ENCODE results near the gene DNAJC30.
"Not testable (repeated sequence)": the region's sequence is repeated elsewhere in the genome, so short reads cannot be mapped to it uniquely, and the experiment has no call there.

The DNAJC30 gene

DNA sequence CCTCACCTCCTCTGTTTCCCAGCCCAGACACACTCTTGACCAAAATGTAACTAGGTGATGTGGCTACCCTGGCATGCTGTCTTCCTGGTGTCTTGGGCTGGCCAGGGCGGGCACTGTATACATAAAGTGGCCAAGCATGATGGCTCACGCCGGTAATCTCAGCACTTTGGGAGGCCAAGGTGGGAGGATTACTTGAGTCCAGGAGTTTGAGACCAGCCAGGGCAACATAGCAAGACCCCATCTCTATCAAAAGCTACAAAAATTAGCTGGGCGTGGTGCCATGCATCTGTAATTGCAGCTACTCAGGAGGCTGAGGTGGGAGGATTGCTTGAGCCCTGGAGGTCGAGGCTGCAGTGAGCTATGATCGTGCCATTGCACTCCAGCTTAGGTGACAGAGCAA lies 30.1 kb upstream of the DNAJC30 start:
- not testable (repeated sequence) for H3K4me3 ChIP-seq (ENCODE audit: control insufficient read depth in 1 of 7, extremely low read depth in 1 of 7, insufficient read depth in 4 of 7, low read depth in 2 of 7, low read length in 6 of 7); H3K36me3 ChIP-seq (ENCODE audit: control insufficient read depth in 4 of 4, insufficient read depth in 4 of 4, low read length in 3 of 4); H3K9me3 ChIP-seq (ENCODE audit: control extremely low read depth in 1 of 5, control insufficient read depth in 4 of 5, insufficient read depth in 2 of 5, low read depth in 1 of 5, low read length in 4 of 5); H3K27ac ChIP-seq (ENCODE audit: insufficient read depth in 1 of 2, low read depth in 1 of 2, low read length in 2 of 2, poor library complexity in 1 of 2, severe bottlenecking in 2 of 2); DNase-seq
- ChIA-PET POLR2A (interaction anchor here (1.1 kb wide), 1 partner anchor 8 kb away, joined by 3 read pairs; no protein-coding TSS in a partner anchor), CTCF (interaction anchor here (0.6 to 3.2 kb wide), 5 partner anchors 9 to 60 kb away, joined by 3 to 12 read pairs (median 6); no protein-coding TSS in a partner anchor)
- Histone ChIP-seq H3K4me1 (ENCODE audit: control extremely low read depth in 1 of 4, control insufficient read depth in 4 of 4, insufficient read depth in 4 of 4, low read length in 3 of 4) (peaks cover 0 to 30% (median 28%) of the 10 kb centered on the region in 4 experiments), H3K27me3 (replicated peaks in 2 of 5; ENCODE audit: control insufficient read depth in 4 of 5, insufficient read depth in 5 of 5, low read length in 4 of 5) (peaks cover 0 to 89% (median 34%) of the 10 kb centered on the region in 5 experiments)
- WGBS (ENCODE audit: insufficient coverage): 92% methylated on average over 5 of the region's 6 CpGs

DNA sequence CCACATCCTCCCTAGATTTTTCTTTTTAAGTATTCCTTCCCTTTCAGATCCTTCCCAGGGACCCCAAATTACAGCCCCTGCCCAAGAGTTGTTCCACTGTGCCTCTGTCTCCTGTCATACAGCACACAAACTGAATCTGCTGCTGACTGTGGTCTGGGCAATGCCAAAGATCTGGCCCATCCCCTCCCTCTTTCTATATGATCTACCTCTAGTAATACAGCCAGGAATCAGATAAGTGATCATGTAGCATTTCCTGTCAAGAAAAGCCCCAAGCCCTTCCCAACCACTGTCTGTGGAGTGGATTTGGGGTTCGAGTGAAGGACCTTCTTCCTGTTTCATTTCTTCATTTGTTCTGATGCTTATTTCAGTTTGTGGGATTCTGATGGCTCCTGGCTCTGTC lies 29.5 kb upstream of the DNAJC30 start:
- no peak for DNase-seq
- H3K27ac ChIP-seq (ENCODE audit: insufficient read depth in 1 of 2, low read depth in 1 of 2, low read length in 2 of 2, poor library complexity in 1 of 2, severe bottlenecking in 2 of 2): no peak overlapping the region
- no peaks in the 10 kb centered on the region for H3K36me3 ChIP-seq (ENCODE audit: control insufficient read depth in 4 of 4, insufficient read depth in 4 of 4, low read length in 3 of 4)
- H3K4me1 ChIP-seq (ENCODE audit: control extremely low read depth in 1 of 4, control insufficient read depth in 4 of 4, insufficient read depth in 4 of 4, low read length in 3 of 4): peaks cover 0 to 25% (median 22%) of the 10 kb centered on the region in 4 experiments
- H3K4me3 ChIP-seq (ENCODE audit: control insufficient read depth in 1 of 7, extremely low read depth in 1 of 7, insufficient read depth in 4 of 7, low read depth in 2 of 7, low read length in 6 of 7): no peak overlapping the region
- CTCF ChIA-PET: interaction anchor here (1.8 to 3.2 kb wide), 4 partner anchors 9 to 13 kb away, joined by 5 to 9 read pairs (median 6); no protein-coding TSS in a partner anchor
- H3K9me3 ChIP-seq (ENCODE audit: control extremely low read depth in 1 of 5, control insufficient read depth in 4 of 5, insufficient read depth in 2 of 5, low read depth in 1 of 5, low read length in 4 of 5): no peaks in the 10 kb centered on the region
- POLR2A ChIA-PET: no interaction called here
- peaks cover 0 to 89% (median 34%) of the 10 kb centered on the region in 5 experiments for H3K27me3 ChIP-seq (replicated peaks in 2 of 5; ENCODE audit: control insufficient read depth in 4 of 5, insufficient read depth in 5 of 5, low read length in 4 of 5)
- 67% methylated on average over 1 of the region's 1 CpG for WGBS (ENCODE audit: insufficient coverage)

DNA sequence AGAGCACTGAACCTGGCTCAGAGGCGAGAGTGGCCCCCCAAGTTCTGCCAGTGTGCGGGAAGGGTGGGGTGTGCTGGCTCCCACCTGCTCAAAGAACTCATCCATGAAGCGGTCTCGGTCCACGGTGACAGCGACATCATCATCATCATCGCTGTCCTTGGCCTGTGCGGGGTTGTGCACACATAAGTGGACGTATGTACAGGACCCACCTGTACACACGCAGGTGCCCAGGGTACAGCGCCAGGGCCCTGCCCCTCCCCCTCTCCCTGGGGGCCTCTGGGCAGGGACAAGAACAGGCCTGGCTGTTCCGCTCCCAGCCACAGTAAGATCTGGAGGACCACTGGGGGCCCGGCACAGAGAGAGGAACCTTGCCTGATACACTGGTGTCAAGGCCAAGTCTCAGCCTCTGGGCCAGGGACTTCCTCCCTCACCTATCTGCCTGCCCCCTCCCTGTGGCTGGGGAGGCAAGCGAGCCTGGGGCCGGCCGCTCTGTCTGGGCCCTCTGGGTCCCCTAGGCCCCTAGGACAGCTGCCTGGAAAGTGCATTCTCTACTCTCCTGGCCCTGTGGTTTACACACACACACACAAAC lies 25.8 kb upstream of the DNAJC30 start:
- WGBS (ENCODE audit: insufficient coverage): 87% methylated on average over 13 of the region's 16 CpGs
- Histone ChIP-seq H3K4me1 (ENCODE audit: control extremely low read depth in 1 of 4, control insufficient read depth in 4 of 4, insufficient read depth in 4 of 4, low read length in 3 of 4) (peaks cover 0 to 14% (median 6%) of the 10 kb centered on the region in 4 experiments), H3K27ac (ENCODE audit: insufficient read depth in 1 of 2, low read depth in 1 of 2, low read length in 2 of 2, poor library complexity in 1 of 2, severe bottlenecking in 2 of 2) (no peak overlapping the region), H3K36me3 (ENCODE audit: control insufficient read depth in 4 of 4, insufficient read depth in 4 of 4, low read length in 3 of 4) (no peaks in the 10 kb centered on the region), H3K9me3 (ENCODE audit: control extremely low read depth in 1 of 5, control insufficient read depth in 4 of 5, insufficient read depth in 2 of 5, low read depth in 1 of 5, low read length in 4 of 5) (no peaks in the 10 kb centered on the region), H3K4me3 (ENCODE audit: control insufficient read depth in 1 of 7, extremely low read depth in 1 of 7, insufficient read depth in 4 of 7, low read depth in 2 of 7, low read length in 6 of 7) (no peak overlapping the region), H3K27me3 (replicated peaks in 2 of 5; ENCODE audit: control insufficient read depth in 4 of 5, insufficient read depth in 5 of 5, low read length in 4 of 5) (peaks cover 0 to 93% (median 38%) of the 10 kb centered on the region in 5 experiments)
- POLR2A ChIA-PET: no interaction called here
- no peak for DNase-seq
- CTCF ChIA-PET: interaction anchor here (0.7 to 1.4 kb wide), 2 partner anchors 9 to 44 kb away, joined by 3 to 4 read pairs; no protein-coding TSS in a partner anchor

DNA sequence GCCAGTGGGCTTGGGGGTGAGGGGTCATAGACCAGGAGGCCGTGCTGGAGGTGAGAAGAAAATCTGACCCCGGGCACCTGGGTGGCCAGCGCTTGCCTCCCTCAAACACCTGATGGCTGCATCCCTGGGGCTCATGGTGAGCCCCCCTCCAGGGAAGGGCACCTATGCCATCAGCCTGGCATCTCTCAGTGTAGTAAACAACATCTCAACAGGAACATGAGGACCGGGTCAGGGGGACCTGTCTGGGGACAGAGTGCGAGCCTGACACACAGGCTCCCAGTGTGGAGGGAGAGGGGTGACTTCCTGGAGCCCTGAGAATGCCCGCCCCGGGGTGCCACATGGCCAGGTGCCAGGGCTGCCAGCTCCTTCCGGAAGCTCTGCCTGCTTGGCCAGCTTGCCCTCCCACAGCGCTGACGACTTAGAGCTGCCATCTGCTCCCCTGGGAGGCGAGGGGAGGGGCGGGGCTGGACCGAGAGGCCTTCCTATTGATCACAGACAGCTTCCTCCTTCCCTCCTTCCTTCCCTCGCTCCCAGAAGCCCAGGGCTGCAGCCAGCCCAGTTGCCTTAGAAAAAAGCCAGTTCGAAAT lies 23.9 kb upstream of the DNAJC30 start:
- Histone ChIP-seq H3K27me3 (replicated peaks in 2 of 5; ENCODE audit: control insufficient read depth in 4 of 5, insufficient read depth in 5 of 5, low read length in 4 of 5) (peaks cover 0 to 91% (median 38%) of the 10 kb centered on the region in 5 experiments), H3K27ac (ENCODE audit: insufficient read depth in 1 of 2, low read depth in 1 of 2, low read length in 2 of 2, poor library complexity in 1 of 2, severe bottlenecking in 2 of 2) (no peak overlapping the region), H3K36me3 (ENCODE audit: control insufficient read depth in 4 of 4, insufficient read depth in 4 of 4, low read length in 3 of 4) (no peaks in the 10 kb centered on the region), H3K4me1 (ENCODE audit: control extremely low read depth in 1 of 4, control insufficient read depth in 4 of 4, insufficient read depth in 4 of 4, low read length in 3 of 4) (peaks cover 0 to 19% (median 6%) of the 10 kb centered on the region in 4 experiments), H3K9me3 (ENCODE audit: control extremely low read depth in 1 of 5, control insufficient read depth in 4 of 5, insufficient read depth in 2 of 5, low read depth in 1 of 5, low read length in 4 of 5) (no peaks in the 10 kb centered on the region), H3K4me3 (ENCODE audit: control insufficient read depth in 1 of 7, extremely low read depth in 1 of 7, insufficient read depth in 4 of 7, low read depth in 2 of 7, low read length in 6 of 7) (no peak overlapping the region)
- ChIA-PET POLR2A (interaction anchor here (0.6 to 0.8 kb wide), 4 partner anchors 11 to 62 kb away, joined by 3 read pairs; no protein-coding TSS in a partner anchor), CTCF (interaction anchor here (0.8 to 2.3 kb wide), 4 partner anchors 10 to 30 kb away, joined by 3 to 9 read pairs (median 7); no protein-coding TSS in a partner anchor)
- WGBS (ENCODE audit: insufficient coverage): 35% methylated on average over 10 of the region's 15 CpGs
- DNase-seq: peak in 1 of 3 donors; percentile 41

DNA sequence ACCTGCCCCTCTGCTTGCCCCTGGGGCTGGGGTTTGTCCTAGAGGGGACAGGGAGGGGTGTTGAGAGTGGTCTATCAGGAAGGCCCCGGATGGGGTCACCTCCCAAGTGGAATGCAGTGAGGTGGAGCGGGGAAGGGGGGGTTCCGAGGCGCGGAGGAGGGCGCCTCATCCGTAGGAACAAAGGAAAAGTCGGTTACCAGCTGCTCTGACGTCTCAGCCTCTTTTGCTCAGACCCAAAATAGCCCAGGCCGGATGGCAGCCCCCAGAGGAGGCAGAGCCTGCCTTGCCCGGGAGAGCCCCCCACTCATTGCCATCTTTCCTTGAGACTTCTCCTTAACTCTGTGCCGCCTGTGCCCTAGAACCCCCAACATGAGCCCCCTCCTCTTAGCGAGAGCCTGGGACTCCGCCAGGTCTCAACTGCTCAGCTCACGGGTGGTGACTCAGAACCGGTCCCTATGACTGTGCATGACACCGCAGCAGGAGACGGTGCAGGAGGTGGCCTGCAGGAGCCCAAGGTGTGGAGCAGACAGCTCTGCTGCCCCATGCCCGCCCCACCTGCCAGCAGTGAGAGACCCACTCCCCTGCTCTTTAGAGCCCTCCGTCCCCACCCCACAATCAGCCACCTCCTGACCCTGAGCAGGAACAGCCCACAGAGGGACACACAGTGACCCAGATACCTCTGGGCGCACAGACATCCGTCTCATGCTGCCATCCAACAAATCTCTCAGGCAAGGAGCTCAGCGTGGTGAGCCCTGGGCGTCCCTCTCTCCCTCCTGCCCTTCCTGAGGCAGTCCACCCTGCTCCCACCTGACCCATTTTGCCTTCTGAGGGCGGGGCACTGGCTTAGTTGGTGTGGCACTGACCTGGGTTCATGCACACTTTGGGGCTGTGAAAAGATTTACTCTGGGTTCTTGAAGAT lies 23.1 kb upstream of the DNAJC30 start:
- no peak overlapping the region for H3K27ac ChIP-seq (ENCODE audit: insufficient read depth in 1 of 2, low read depth in 1 of 2, low read length in 2 of 2, poor library complexity in 1 of 2, severe bottlenecking in 2 of 2)
- 63% methylated on average over 18 of the region's 25 CpGs for WGBS (ENCODE audit: insufficient coverage)
- POLR2A ChIA-PET: interaction anchor here (0.6 to 0.8 kb wide), 4 partner anchors 7 to 62 kb away, joined by 3 read pairs; no protein-coding TSS in a partner anchor
- H3K9me3 ChIP-seq (ENCODE audit: control extremely low read depth in 1 of 5, control insufficient read depth in 4 of 5, insufficient read depth in 2 of 5, low read depth in 1 of 5, low read length in 4 of 5): no peaks in the 10 kb centered on the region
- H3K27me3 ChIP-seq (replicated peaks in 2 of 5; ENCODE audit: control insufficient read depth in 4 of 5, insufficient read depth in 5 of 5, low read length in 4 of 5): peaks cover 0 to 91% (median 40%) of the 10 kb centered on the region in 5 experiments
- no peaks in the 10 kb centered on the region for H3K36me3 ChIP-seq (ENCODE audit: control insufficient read depth in 4 of 4, insufficient read depth in 4 of 4, low read length in 3 of 4)
- peaks cover 0 to 19% (median 6%) of the 10 kb centered on the region in 4 experiments for H3K4me1 ChIP-seq (ENCODE audit: control extremely low read depth in 1 of 4, control insufficient read depth in 4 of 4, insufficient read depth in 4 of 4, low read length in 3 of 4)
- no peak overlapping the region for H3K4me3 ChIP-seq (ENCODE audit: control insufficient read depth in 1 of 7, extremely low read depth in 1 of 7, insufficient read depth in 4 of 7, low read depth in 2 of 7, low read length in 6 of 7)
- CTCF ChIA-PET: interaction anchor here (0.6 to 2.3 kb wide), 8 partner anchors 9 to 382 kb away, joined by 3 to 9 read pairs (median 4); no protein-coding TSS in a partner anchor
- peak; percentile 40 to 85 (median 83) for DNase-seq

DNA sequence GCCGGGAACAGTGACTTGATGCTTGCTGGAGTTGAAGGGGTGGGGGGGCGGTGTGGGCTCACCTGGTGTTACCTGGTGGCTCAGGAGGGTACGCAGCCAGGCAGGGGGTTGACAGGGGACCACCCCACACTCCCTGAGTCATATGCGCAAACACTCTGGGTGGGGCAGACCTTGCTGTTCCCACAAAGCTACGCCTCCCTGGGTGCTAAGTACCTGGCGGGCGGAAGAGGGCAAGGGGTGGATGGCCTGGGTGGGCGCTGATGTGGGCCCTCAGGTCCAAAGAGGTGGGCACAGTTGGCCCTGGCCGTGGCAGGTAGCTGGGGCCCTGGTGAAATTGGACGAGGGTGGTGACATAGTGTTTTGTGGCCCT lies 22.3 kb upstream of the DNAJC30 start:
- Histone ChIP-seq H3K27ac (ENCODE audit: insufficient read depth in 1 of 2, low read depth in 1 of 2, low read length in 2 of 2, poor library complexity in 1 of 2, severe bottlenecking in 2 of 2) (no peak overlapping the region), H3K9me3 (ENCODE audit: control extremely low read depth in 1 of 5, control insufficient read depth in 4 of 5, insufficient read depth in 2 of 5, low read depth in 1 of 5, low read length in 4 of 5) (no peaks in the 10 kb centered on the region), H3K4me3 (ENCODE audit: control insufficient read depth in 1 of 7, extremely low read depth in 1 of 7, insufficient read depth in 4 of 7, low read depth in 2 of 7, low read length in 6 of 7) (no peak overlapping the region), H3K27me3 (replicated peaks in 2 of 5; ENCODE audit: control insufficient read depth in 4 of 5, insufficient read depth in 5 of 5, low read length in 4 of 5) (peaks cover 0 to 91% (median 40%) of the 10 kb centered on the region in 5 experiments), H3K36me3 (ENCODE audit: control insufficient read depth in 4 of 4, insufficient read depth in 4 of 4, low read length in 3 of 4) (no peaks in the 10 kb centered on the region), H3K4me1 (ENCODE audit: control extremely low read depth in 1 of 4, control insufficient read depth in 4 of 4, insufficient read depth in 4 of 4, low read length in 3 of 4) (peaks cover 0 to 19% (median 6%) of the 10 kb centered on the region in 4 experiments)
- 91% methylated on average over 8 of the region's 10 CpGs for WGBS (ENCODE audit: insufficient coverage)
- DNase-seq: no peak
- CTCF ChIA-PET: interaction anchor here (1.0 to 2.3 kb wide), 5 partner anchors 8 to 382 kb away, joined by 3 to 9 read pairs (median 6); no protein-coding TSS in a partner anchor
- POLR2A ChIA-PET: interaction anchor here (0.8 kb wide), 1 partner anchor 8 kb away, joined by 3 read pairs; no protein-coding TSS in a partner anchor
